CD14-positive monocyte (primary cell): ENCODE data around the gene TNFSF13B. TPM values are rescaled to one million over a fixed set of nuclear protein-coding genes. Genes with fewer than 3 reads are reported as not detected.

Source experiments
- DNase-seq, 3 donors: peaks; one replicate each; pipeline ENCODE4 v3.0.0-alpha.2; 2011 to 2022
- H2AFZ ChIP-seq: 2 replicates; pipeline ENCODE4 v1.6.0; 2012; ENCODE audit warnings: mild to moderate bottlenecking, low read depth, low read length, inconsistent platforms; ENCODE audit not compliant: insufficient read depth, poor library complexity, severe bottlenecking
- H3K27ac ChIP-seq, 2 donors: 1 replicate in 1 of 2; 2 replicates in 1 of 2; pipeline ENCODE4 v1.5.1; 2012 to 2013; ENCODE audit warnings: low read length in 2 of 2, control low read depth in 1 of 2, inconsistent platforms in 1 of 2, low read depth in 1 of 2, mild to moderate bottlenecking in 1 of 2
- H3K27me3 ChIP-seq, 2 donors: one replicate each; pipeline versions ENCODE4 v1.6.0 to v1.6.1; 2011 to 2013; ENCODE audit warnings: low read length in 2 of 2; ENCODE audit not compliant: control insufficient read depth in 2 of 2, insufficient read depth in 2 of 2
- H3K36me3 ChIP-seq, 2 donors: replicated peaks in 1 of 2; 1 replicate in 1 of 2; 2 replicates in 1 of 2; pipeline versions ENCODE4 v1.5.1 to v1.6.1; 2012 to 2013; ENCODE audit warnings: low read length in 2 of 2, control low read depth in 1 of 2, inconsistent platforms in 1 of 2, mild to moderate bottlenecking in 1 of 2; ENCODE audit not compliant: insufficient read depth in 2 of 2, control insufficient read depth in 1 of 2
- H3K4me1 ChIP-seq, 2 donors: 1 replicate in 1 of 2; 2 replicates in 1 of 2; pipeline versions ENCODE4 v1.5.1 to v1.6.1; 2012 to 2013; ENCODE audit warnings: low read length in 2 of 2, control low read depth in 1 of 2, inconsistent platforms in 1 of 2, mild to moderate bottlenecking in 1 of 2, moderate library complexity in 1 of 2; ENCODE audit not compliant: insufficient read depth in 2 of 2, control insufficient read depth in 1 of 2
- H3K4me2 ChIP-seq: replicated peaks from 2 replicates; pipeline ENCODE3; 2012; ENCODE audit warnings: low read length, moderate library complexity, mild to moderate bottlenecking; ENCODE audit not compliant: poor library complexity, severe bottlenecking; ENCODE audit errors: extremely low read depth
- H3K4me3 ChIP-seq, 3 experiments: fragments of 200-600 bp in 1 of 3; sonication (generic) in 1 of 3; replicated peaks in 1 of 3; 1 replicate in 2 of 3; 2 replicates in 1 of 3; pipeline ENCODE4 v1.5.1; 2011 to 2013; ENCODE audit warnings: low read length in 3 of 3, mild to moderate bottlenecking in 3 of 3, control low read depth in 2 of 3, low read depth in 2 of 3, inconsistent platforms in 1 of 3, moderate library complexity in 1 of 3
- H3K79me2 ChIP-seq: 2 replicates; pipeline ENCODE4 v1.6.0; 2012; ENCODE audit warnings: mild to moderate bottlenecking, control low read depth, inconsistent platforms, low read length, moderate library complexity; ENCODE audit not compliant: insufficient read depth
- H3K9ac ChIP-seq: 2 replicates; pipeline ENCODE4 v1.6.0; 2017; ENCODE audit warnings: low read length, mild to moderate bottlenecking; ENCODE audit not compliant: insufficient read depth, poor library complexity, severe bottlenecking
- H3K9me3 ChIP-seq, 2 donors: replicated peaks in 1 of 2; 1 replicate in 1 of 2; 2 replicates in 1 of 2; pipeline versions ENCODE4 v1.5.1 to v1.6.1; 2012 to 2013; ENCODE audit warnings: low read length in 2 of 2, control low read depth in 1 of 2; ENCODE audit not compliant: control insufficient read depth in 1 of 2, insufficient read depth in 1 of 2
- H4K20me1 ChIP-seq: 2 replicates; pipeline ENCODE4 v1.6.0; 2012; ENCODE audit warnings: mild to moderate bottlenecking, low read length, control low read depth, moderate library complexity; ENCODE audit not compliant: insufficient read depth
- H3K27ac Mint-ChIP-seq, 7 donors: one replicate each; pipeline ENCODE4 v1.8.0; 2020; ENCODE audit warnings: mild to moderate bottlenecking in 7 of 7, mixed read lengths in 7 of 7, moderate library complexity in 6 of 7, inconsistent platforms in 2 of 7
- H3K27me3 Mint-ChIP-seq, 3 donors: one replicate each; pipeline ENCODE4 v1.8.0; 2021 to 2022; ENCODE audit warnings: low read depth in 3 of 3, mild to moderate bottlenecking in 3 of 3, mixed read lengths in 3 of 3, moderate library complexity in 3 of 3, inconsistent platforms in 1 of 3
- H3K36me3 Mint-ChIP-seq, 2 donors: one replicate each; pipeline ENCODE4 v1.8.0; 2020; ENCODE audit warnings: mixed read lengths in 2 of 2, inconsistent platforms in 1 of 2, mild to moderate bottlenecking in 1 of 2
- H3K4me1 Mint-ChIP-seq: one replicate; pipeline ENCODE4 v1.8.0; 2020; ENCODE audit warnings: mild to moderate bottlenecking, mixed read lengths
- H3K4me3 Mint-ChIP-seq, 2 donors: one replicate each; pipeline ENCODE4 v1.8.0; 2020; ENCODE audit warnings: mild to moderate bottlenecking in 2 of 2, mixed read lengths in 2 of 2, moderate library complexity in 1 of 2
- H3K9me3 Mint-ChIP-seq, 7 donors: one replicate each; pipeline ENCODE4 v1.8.0; 2020 to 2022; ENCODE audit warnings: mixed read lengths in 7 of 7, mild to moderate bottlenecking in 6 of 7, moderate library complexity in 6 of 7, inconsistent platforms in 2 of 7
- WGBS: methylation state at CpG from one replicate; pipeline ENCODE4 v1.1.5; 2013; ENCODE audit warnings: missing lambda C conversion rate; ENCODE audit not compliant: insufficient coverage; 5-methylcytosine and 5-hydroxymethylcytosine counted together
- intact Hi-C, 2 donors: fragments of 100-400 bp; cut with micrococcal nuclease; formaldehyde crosslinking; loops; one replicate each; pipeline versions ENCODE4 v1.15.0 to v1.15.1; 2023
- polyA plus RNA-seq, 3 donors: library from polyadenylated mRNA; depleted of rRNA in 1 of 3; unstranded in 2 of 3; stranded (reverse) in 1 of 3; fragments of 300-500 nt in 2 of 3; fragments of >200 nt in 1 of 3; fragmentation: Illumina TruSeq in 2 of 3; gene quantifications; 1 replicate in 2 of 3; 2 replicates in 1 of 3; pipeline ENCODE4 v1.2.3, GENCODE V29; 2012 to 2021
- TF ChIP-seq, protein P1 (sequence below): fragments of 200-600 bp; IDR thresholded peaks from one replicate; pipeline ENCODE4 v1.8.0; 2022; ENCODE audit warnings: antibody characterized with exemption, mild to moderate bottlenecking

Gene TNFSF13B
- polyA plus RNA-seq, 3 donors, result 117 to 587 (median 558) TPM

DNA sequence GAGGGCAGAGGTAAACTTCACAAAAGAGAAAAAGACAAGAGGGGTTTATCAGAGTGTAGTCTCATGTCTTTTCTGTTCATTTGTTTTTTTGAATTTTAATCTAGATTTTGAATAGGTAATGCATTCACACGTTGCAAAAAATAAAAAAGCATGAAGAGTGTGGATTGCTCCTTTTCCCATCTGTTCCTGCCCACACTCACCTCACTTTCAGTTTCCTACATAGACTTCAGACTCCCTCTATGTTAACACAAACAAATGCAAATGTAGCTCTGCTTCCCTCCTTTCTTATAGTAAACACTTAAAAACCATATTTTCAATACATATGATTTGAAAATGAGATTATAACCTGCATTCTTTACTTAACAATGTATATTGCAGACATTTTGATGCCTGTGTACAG lies 20.3 kb downstream of the TNFSF13B start:
- Histone ChIP-seq H3K4me1 (no peaks in the 10 kb centered on the region), H2AFZ (no peak overlapping the region), H3K36me3 (peaks cover 44 to 75% of the 10 kb centered on the region in 2 donors), H3K9ac (no peak overlapping the region), H4K20me1 (peaks cover 59% of the 10 kb centered on the region), H3K4me2 (no peak overlapping the region), H3K79me2 (peaks cover 76% of the 10 kb centered on the region), H3K9me3 (no peaks in the 10 kb centered on the region), H3K4me3 (no peak overlapping the region), H3K27me3 (no peaks in the 10 kb centered on the region), H3K27ac (peak overlapping the region in 1 of 2 donors; percentile 70)
- DNase-seq, result no peak
- peaks cover 30 to 71% of the 10 kb centered on the region in 2 donors for H3K36me3 Mint-ChIP-seq
- no peaks in the 10 kb centered on the region for H3K9me3 Mint-ChIP-seq
- no peaks in the 10 kb centered on the region for H3K4me1 Mint-ChIP-seq
- intact Hi-C loops, result no loop called here
- TF ChIP-seq, protein P1, sequence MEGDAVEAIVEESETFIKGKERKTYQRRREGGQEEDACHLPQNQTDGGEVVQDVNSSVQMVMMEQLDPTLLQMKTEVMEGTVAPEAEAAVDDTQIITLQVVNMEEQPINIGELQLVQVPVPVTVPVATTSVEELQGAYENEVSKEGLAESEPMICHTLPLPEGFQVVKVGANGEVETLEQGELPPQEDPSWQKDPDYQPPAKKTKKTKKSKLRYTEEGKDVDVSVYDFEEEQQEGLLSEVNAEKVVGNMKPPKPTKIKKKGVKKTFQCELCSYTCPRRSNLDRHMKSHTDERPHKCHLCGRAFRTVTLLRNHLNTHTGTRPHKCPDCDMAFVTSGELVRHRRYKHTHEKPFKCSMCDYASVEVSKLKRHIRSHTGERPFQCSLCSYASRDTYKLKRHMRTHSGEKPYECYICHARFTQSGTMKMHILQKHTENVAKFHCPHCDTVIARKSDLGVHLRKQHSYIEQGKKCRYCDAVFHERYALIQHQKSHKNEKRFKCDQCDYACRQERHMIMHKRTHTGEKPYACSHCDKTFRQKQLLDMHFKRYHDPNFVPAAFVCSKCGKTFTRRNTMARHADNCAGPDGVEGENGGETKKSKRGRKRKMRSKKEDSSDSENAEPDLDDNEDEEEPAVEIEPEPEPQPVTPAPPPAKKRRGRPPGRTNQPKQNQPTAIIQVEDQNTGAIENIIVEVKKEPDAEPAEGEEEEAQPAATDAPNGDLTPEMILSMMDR, result no peak
- H3K4me3 Mint-ChIP-seq, result no peak overlapping the region
- no CpG with 5 or more reads among the region's 1 CpG for WGBS
- peak overlapping the region in 1 of 7 donors; percentile 27 for H3K27ac Mint-ChIP-seq
- no peaks in the 10 kb centered on the region for H3K27me3 Mint-ChIP-seq

DNA sequence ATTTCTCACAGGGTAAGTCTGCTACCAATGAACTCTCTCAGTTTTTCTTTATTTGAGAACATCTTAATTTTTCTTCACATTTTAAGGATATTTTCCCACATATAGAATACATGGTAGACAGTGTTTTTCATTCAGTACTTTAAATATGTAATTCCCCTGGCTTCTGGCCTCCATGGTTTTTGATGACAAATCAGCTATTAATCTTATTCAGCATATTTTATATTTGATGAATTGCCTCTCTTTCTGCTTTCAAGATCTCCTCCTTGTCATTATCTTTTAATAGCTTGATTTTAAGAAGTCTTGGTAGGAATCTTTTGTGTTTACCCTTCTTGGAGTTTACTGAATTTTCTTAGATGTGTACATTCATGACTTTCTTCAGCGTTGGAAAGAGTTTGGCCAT lies 27.6 kb downstream of the TNFSF13B start:
- Histone ChIP-seq H3K9me3 (no peaks in the 10 kb centered on the region), H2AFZ (no peak overlapping the region), H3K36me3 (peaks cover 39 to 77% of the 10 kb centered on the region in 2 donors), H3K4me2 (no peak overlapping the region), H3K27me3 (no peaks in the 10 kb centered on the region), H3K27ac (peak overlapping the region in 1 of 2 donors; percentile 22), H4K20me1 (peaks cover 40% of the 10 kb centered on the region), H3K9ac (no peak overlapping the region), H3K4me1 (no peaks in the 10 kb centered on the region), H3K4me3 (no peak overlapping the region), H3K79me2 (peaks cover 81% of the 10 kb centered on the region)
- no CpG with 5 or more reads among the region's 1 CpG for WGBS
- no peak for DNase-seq
- peak overlapping the region in 2 of 7 donors; percentile 41 to 72 for H3K27ac Mint-ChIP-seq
- peaks cover 25 to 70% of the 10 kb centered on the region in 2 donors for H3K36me3 Mint-ChIP-seq
- H3K9me3 Mint-ChIP-seq, result peaks cover 0 to 6% (median 0%) of the 10 kb centered on the region in 7 donors
- intact Hi-C loops, result no loop called here
- no peaks in the 10 kb centered on the region for H3K27me3 Mint-ChIP-seq
- H3K4me3 Mint-ChIP-seq, result no peak overlapping the region
- H3K4me1 Mint-ChIP-seq, result peaks cover 2% of the 10 kb centered on the region
- TF ChIP-seq, protein P1, result no peak
